Panc1 (cell line): ENCODE data around the gene RFXANK. TPM values are rescaled to one million over a fixed set of nuclear protein-coding genes. Genes with fewer than 3 reads are reported as not detected.
A peak's percentile ranks its signal among the peaks of the same experiment; 100 is the strongest.

ENCODE experiments used
- ATAC-seq: fragments of 200-7000 bp; cut with Tn5 transposase; 2 replicates; pipeline ENCODE4 v1.9.1; 2020; ENCODE audit warnings: mild to moderate bottlenecking, moderate library complexity
- BruUV-seq: library from RNA; stranded (reverse); fragments of 400-500 nt; replicated peaks from 2 replicates; lab custom pipeline; 2021; lab: Mats Ljungman, UMichigan
- CTCF ChIA-PET: fragments of 300-600 bp; sonication (Branson Sonifier 250); formaldehyde crosslinking; loops from one replicate; lab custom pipeline; 2022; ENCODE audit warnings: antibody characterized with exemption; lab: Charles Lee
- POLR2A ChIA-PET: fragments of 300-600 bp; sonication (Branson Sonifier 250); formaldehyde crosslinking; loops from one replicate; lab custom pipeline; 2022; ENCODE audit warnings: antibody characterized with exemption; lab: Charles Lee
- DNase-seq: peaks from one replicate; pipeline ENCODE4 v3.0.0-alpha.2; 2010; ENCODE audit warnings: low read depth, low spot score
- H3K27ac ChIP-seq: 2 replicates; pipeline ENCODE4 v1.5.1; 2011; ENCODE audit warnings: mild to moderate bottlenecking, low read length, inconsistent platforms
- H3K27me3 ChIP-seq: fragments of 200-500 bp; sonication (Bioruptor generic); 2 replicates; pipeline ENCODE4 v1.6.0; 2014; ENCODE audit warnings: low read length, inconsistent platforms; ENCODE audit not compliant: control insufficient read depth, insufficient read depth
- H3K36me3 ChIP-seq: fragments of 200-500 bp; sonication (Bioruptor generic); 2 replicates; pipeline ENCODE4 v1.5.1; 2014; ENCODE audit warnings: inconsistent platforms, mild to moderate bottlenecking, low read length, moderate library complexity; ENCODE audit not compliant: control insufficient read depth, insufficient read depth
- H3K4me1 ChIP-seq: 2 replicates; pipeline ENCODE4 v1.5.1; 2011; ENCODE audit warnings: inconsistent platforms, mild to moderate bottlenecking, low read length, moderate library complexity; ENCODE audit not compliant: control insufficient read depth, insufficient read depth
- H3K4me3 ChIP-seq, 2 experiments: 2 replicates each; pipeline ENCODE4 v1.5.1; 2011 to 2012; ENCODE audit warnings: low read depth in 2 of 2, low read length in 2 of 2, mild to moderate bottlenecking in 2 of 2, inconsistent platforms in 1 of 2, moderate library complexity in 1 of 2
- H3K9me3 ChIP-seq: fragments of 200-500 bp; sonication (Bioruptor generic); 2 replicates; pipeline ENCODE4 v1.5.1; 2014; ENCODE audit warnings: low read depth, mild to moderate bottlenecking, inconsistent platforms, low read length, moderate library complexity; ENCODE audit not compliant: control insufficient read depth, insufficient read depth
- POLR2AphosphoS5 ChIP-seq: IDR thresholded peaks from 2 replicates; pipeline ENCODE4 v1.6.1; 2012; ENCODE audit warnings: mild to moderate bottlenecking, low read depth, low read length, moderate library complexity
- SIN3A ChIP-seq: IDR thresholded peaks from 2 replicates; pipeline ENCODE4 v1.6.1; 2012; ENCODE audit warnings: low read depth, mild to moderate bottlenecking, low read length, moderate library complexity, borderline replicate concordance; ENCODE audit not compliant: insufficient read depth
- TCF7L2 ChIP-seq: IDR thresholded peaks from 2 replicates; pipeline ENCODE4 v1.6.1; 2011; ENCODE audit warnings: mild to moderate bottlenecking, low read depth, low read length, inconsistent platforms
- in situ Hi-C: cut with HindIII; loops from 2 replicates; pipeline ENCODE4 v1.10.0; 2016; ENCODE audit warnings: low sequenced_read_pairs, low pct_unique_long_range_greater_than_20kb
- intact Hi-C: fragments of 100-400 bp; cut with micrococcal nuclease; formaldehyde crosslinking; loops from one replicate; pipeline ENCODE4 v1.10.0; 2022; ENCODE audit not compliant: unreplicated experiment
- total RNA-seq: library from RNA; stranded (reverse); gene quantifications from one replicate; pipeline ENCODE4 v1.2.1, GENCODE V29; 2021; ENCODE audit not compliant: unreplicated experiment
- TF ChIP-seq, protein P1 (sequence below): fragments of 450-650 bp; IDR thresholded peaks from 2 replicates; pipeline ENCODE4 v1.5.1; 2017; ENCODE audit warnings: mild to moderate bottlenecking
- TF ChIP-seq, protein P2 (sequence below), 2 experiments: IDR thresholded peaks; 2 replicates each; pipeline ENCODE4 v1.6.1; 2011 to 2012; ENCODE audit warnings: low read depth in 2 of 2, control low read depth in 1 of 2, low read length in 1 of 2, mild to moderate bottlenecking in 1 of 2, moderate library complexity in 1 of 2; ENCODE audit not compliant: insufficient read depth in 1 of 2

Gene RFXANK
- total RNA-seq, 1 experiment from 2014 or later, result 92.3 TPM

DNA sequence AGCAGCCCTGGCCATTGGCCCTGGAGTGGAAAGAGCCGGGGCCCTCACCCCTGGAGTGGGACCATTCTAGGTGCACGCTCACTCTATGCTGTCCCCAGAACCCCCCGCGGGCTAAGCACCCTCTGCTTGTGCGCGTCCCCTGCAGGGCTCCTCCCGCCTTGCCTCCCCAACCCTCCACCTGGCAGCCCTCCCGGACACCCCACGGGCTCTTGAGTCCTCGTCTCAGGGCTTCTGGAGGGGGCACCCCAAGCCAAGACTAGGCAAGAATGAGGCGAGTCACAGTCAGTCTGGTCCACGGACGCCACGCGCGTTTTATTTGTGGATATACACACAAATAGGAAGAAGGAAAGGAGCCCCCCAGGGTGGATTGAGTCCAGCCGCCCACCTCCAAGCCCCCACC is 46.8 kb upstream of the RFXANK start:
- no peak for DNase-seq
- Histone ChIP-seq H3K4me3 (no peak overlapping the region), H3K27me3 (no peaks in the 10 kb centered on the region), H3K36me3 (no peaks in the 10 kb centered on the region), H3K4me1 (no peaks in the 10 kb centered on the region), H3K27ac (no peak overlapping the region), H3K9me3 (no peaks in the 10 kb centered on the region)
- POLR2A ChIA-PET, result no interaction called here
- intact Hi-C loops, result no loop called here
- ATAC-seq, result no peak
- CTCF ChIA-PET, result interaction anchor here (0.7 kb wide), 1 partner anchor 170 kb away, joined by 8 read pairs; no protein-coding TSS in a partner anchor
- TF ChIP-seq, protein P1, sequence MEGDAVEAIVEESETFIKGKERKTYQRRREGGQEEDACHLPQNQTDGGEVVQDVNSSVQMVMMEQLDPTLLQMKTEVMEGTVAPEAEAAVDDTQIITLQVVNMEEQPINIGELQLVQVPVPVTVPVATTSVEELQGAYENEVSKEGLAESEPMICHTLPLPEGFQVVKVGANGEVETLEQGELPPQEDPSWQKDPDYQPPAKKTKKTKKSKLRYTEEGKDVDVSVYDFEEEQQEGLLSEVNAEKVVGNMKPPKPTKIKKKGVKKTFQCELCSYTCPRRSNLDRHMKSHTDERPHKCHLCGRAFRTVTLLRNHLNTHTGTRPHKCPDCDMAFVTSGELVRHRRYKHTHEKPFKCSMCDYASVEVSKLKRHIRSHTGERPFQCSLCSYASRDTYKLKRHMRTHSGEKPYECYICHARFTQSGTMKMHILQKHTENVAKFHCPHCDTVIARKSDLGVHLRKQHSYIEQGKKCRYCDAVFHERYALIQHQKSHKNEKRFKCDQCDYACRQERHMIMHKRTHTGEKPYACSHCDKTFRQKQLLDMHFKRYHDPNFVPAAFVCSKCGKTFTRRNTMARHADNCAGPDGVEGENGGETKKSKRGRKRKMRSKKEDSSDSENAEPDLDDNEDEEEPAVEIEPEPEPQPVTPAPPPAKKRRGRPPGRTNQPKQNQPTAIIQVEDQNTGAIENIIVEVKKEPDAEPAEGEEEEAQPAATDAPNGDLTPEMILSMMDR, result no peak
- TF ChIP-seq TCF7L2 (no peak), SIN3A (no peak), POLR2AphosphoS5 (no peak)
- TF ChIP-seq, protein P2, sequence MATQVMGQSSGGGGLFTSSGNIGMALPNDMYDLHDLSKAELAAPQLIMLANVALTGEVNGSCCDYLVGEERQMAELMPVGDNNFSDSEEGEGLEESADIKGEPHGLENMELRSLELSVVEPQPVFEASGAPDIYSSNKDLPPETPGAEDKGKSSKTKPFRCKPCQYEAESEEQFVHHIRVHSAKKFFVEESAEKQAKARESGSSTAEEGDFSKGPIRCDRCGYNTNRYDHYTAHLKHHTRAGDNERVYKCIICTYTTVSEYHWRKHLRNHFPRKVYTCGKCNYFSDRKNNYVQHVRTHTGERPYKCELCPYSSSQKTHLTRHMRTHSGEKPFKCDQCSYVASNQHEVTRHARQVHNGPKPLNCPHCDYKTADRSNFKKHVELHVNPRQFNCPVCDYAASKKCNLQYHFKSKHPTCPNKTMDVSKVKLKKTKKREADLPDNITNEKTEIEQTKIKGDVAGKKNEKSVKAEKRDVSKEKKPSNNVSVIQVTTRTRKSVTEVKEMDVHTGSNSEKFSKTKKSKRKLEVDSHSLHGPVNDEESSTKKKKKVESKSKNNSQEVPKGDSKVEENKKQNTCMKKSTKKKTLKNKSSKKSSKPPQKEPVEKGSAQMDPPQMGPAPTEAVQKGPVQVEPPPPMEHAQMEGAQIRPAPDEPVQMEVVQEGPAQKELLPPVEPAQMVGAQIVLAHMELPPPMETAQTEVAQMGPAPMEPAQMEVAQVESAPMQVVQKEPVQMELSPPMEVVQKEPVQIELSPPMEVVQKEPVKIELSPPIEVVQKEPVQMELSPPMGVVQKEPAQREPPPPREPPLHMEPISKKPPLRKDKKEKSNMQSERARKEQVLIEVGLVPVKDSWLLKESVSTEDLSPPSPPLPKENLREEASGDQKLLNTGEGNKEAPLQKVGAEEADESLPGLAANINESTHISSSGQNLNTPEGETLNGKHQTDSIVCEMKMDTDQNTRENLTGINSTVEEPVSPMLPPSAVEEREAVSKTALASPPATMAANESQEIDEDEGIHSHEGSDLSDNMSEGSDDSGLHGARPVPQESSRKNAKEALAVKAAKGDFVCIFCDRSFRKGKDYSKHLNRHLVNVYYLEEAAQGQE (IDR thresholded peaks at IDR 0.05; ENCODE audit: insufficient read depth in 1 of 2, low read depth in 2 of 2, low read length in 1 of 2), result no peak
- in situ Hi-C loops, result no loop called here
- no TSS peak for BruUV-seq

DNA sequence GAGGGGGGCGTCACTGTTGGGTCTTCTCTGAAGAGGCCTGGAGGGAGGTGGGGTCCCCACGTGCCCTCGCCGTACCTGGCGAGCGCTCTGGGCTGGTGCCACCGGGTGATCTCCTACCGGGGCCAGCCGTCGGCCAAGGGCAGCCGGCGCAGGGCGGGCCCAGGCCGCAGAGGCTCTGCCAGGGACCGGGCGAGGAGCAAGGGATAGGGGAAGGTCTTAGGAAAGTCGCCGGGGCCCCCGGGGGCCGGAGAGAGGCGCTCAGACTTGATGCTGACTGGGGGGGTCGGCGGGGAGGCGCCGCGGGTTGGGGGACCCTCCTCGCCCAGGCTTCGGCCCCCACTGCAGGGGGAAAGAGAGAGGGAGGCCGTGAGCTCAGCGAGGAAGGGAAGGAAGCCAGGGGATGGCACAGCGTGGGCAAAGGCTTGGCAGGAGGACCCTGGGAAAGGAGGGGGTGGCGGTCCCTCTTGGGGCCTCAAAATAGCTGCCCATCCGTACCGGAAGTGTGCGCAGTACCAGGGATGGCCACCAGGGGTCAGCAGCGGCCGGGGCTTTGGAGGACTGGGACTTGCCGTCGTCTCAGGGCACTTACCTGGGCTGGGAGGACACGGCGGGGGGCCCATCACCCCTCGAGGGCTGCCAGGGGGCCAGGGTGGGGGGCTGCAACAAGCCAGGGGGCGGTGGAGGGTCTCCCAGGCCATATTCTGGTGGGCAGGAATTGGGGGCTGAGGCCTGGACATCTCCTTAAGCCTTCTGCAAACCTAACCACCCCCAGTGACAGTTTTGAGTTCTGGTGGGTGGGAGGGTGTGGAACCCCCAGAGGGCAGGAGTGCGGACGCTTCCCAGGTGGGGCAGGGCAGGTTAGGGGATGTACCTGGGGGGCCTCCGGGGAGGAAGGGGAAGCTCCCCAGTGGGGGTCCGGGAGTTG is 46.1 kb upstream of the RFXANK start:
- Histone ChIP-seq H3K4me1 (no peaks in the 10 kb centered on the region), H3K9me3 (no peaks in the 10 kb centered on the region), H3K27ac (no peak overlapping the region), H3K27me3 (no peaks in the 10 kb centered on the region), H3K4me3 (no peak overlapping the region), H3K36me3 (no peaks in the 10 kb centered on the region)
- CTCF ChIA-PET, result interaction anchor here (0.7 kb wide), 2 partner anchors 137 to 169 kb away, joined by 5 to 8 read pairs; no protein-coding TSS in a partner anchor
- ATAC-seq (peak; percentile 86), DNase-seq (no peak)
- in situ Hi-C loops, result no loop called here
- intact Hi-C loops, result no loop called here
- TF ChIP-seq, protein P1, result peak; percentile 94
- TF ChIP-seq POLR2AphosphoS5 (no peak), SIN3A (no peak), TCF7L2 (no peak)
- TF ChIP-seq, protein P2 (IDR thresholded peaks at IDR 0.05; ENCODE audit: insufficient read depth in 1 of 2, low read depth in 2 of 2, low read length in 1 of 2), result no peak
- no TSS peak for BruUV-seq
- POLR2A ChIA-PET, result no interaction called here
